ENCODE measurements around the gene ZNF493.

- TF ChIP-seq CTCF (IDR thresholded peaks at IDR 0.05; ENCODE audit: extremely low read depth in 1 of 2, insufficient read depth in 1 of 2, low read depth in 1 of 2, low read length in 2 of 2) (no peak), POLR2A (IDR thresholded peaks at IDR 0.05; ENCODE audit: low read depth, low read length) (no peak), POLR2AphosphoS5 (IDR thresholded peaks at IDR 0.05; ENCODE audit: insufficient read depth, low read depth, low read length) (no peak), EZH2 (IDR thresholded peaks at IDR 0.05; ENCODE audit: borderline replicate concordance, low read depth, low read length, severe bottlenecking) (no peak)
These were observed 1.9 kb downstream of the ZNF493 start for GRCh38 chr19:21398851-21399250.

All from endothelial cell of umbilical vein (primary cell).